ENCODE results near the gene SSR4. TPM values are rescaled to one million over a fixed set of nuclear protein-coding genes. Genes with fewer than 3 reads are reported as not detected.

Gene SSR4
- total and polyA plus RNA-seq, 2 donors (not counting 1 experiment from before 2014, with no cell fraction given) = 141 to 144 TPM

- H3K4me3 ChIP-seq (replicated peaks in 1 of 4; ENCODE audit: control extremely low read depth in 1 of 4, insufficient read depth in 1 of 4, low read depth in 3 of 4, low read length in 4 of 4) = no peak overlapping the region
- no peaks in the 10 kb centered on the region for H3K79me2 ChIP-seq (ENCODE audit: control insufficient read depth, insufficient read depth, low read length)
- no peak overlapping the region for H2AFZ ChIP-seq (ENCODE audit: low read length)
- TF ChIP-seq EZH2 (IDR thresholded peaks at IDR 0.05; ENCODE audit: low read length, missing control alignments) (no peak), CTCF (conservative IDR thresholded peaks at IDR 0.05 in 1 of 2, IDR thresholded peaks at IDR 0.05 in 1 of 2; ENCODE audit: low read depth in 1 of 2, low read length in 2 of 2) (no peak)
- no peak overlapping the region for H3K27ac ChIP-seq (ENCODE audit: insufficient read depth, low read length)
- H3K4me2 ChIP-seq (ENCODE audit: extremely low read depth, insufficient read depth, low read length) = no peak overlapping the region
- H3K36me3 ChIP-seq (ENCODE audit: control insufficient read depth, insufficient read depth, low read length) = no peaks in the 10 kb centered on the region
- H4K20me1 ChIP-seq (ENCODE audit: control insufficient read depth, extremely low read depth, insufficient read depth, low read length) = no peaks in the 10 kb centered on the region
- no peak for DNase-seq (ENCODE audit: low read depth in 2 of 2)
- peaks cover 19% of the 10 kb centered on the region for H3K27me3 ChIP-seq (ENCODE audit: control insufficient read depth, insufficient read depth, low read length)
- H3K4me1 ChIP-seq (ENCODE audit: control insufficient read depth, extremely low read depth, insufficient read depth, low read length) = no peaks in the 10 kb centered on the region
- H3K9ac ChIP-seq (ENCODE audit: insufficient read depth, low read length) = no peak overlapping the region
- no peaks in the 10 kb centered on the region for H3K9me3 ChIP-seq (ENCODE audit: control insufficient read depth, insufficient read depth, low read depth, low read length)
Observed at GRCh38 chrX:153824348-153824747, 29.9 kb downstream of the SSR4 start.

DNA sequence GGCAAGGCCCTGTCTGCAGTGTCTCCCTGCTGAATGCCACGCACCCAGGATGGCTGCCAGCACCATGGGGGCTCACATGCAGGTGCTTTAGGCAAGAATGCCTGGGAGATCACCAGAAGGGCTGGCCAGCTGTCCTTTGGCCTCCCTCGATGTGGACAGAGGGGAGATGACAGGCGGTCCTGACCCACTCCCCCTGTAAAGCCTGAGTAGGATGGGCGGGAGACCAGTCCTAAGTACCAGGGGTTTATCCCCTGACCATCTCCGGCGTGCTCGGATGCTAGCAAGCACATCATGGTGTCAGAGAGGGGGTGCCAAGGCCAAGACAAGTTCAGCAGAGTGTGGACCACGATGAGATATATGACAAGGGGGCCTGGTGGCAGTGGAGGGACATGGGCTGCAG, 30.6 kb downstream of the SSR4 start:
- no peak overlapping the region for H3K4me2 ChIP-seq (ENCODE audit: extremely low read depth, insufficient read depth, low read length)
- no peak overlapping the region for H3K4me3 ChIP-seq (replicated peaks in 1 of 4; ENCODE audit: control extremely low read depth in 1 of 4, insufficient read depth in 1 of 4, low read depth in 3 of 4, low read length in 4 of 4)
- no peak overlapping the region for H3K9ac ChIP-seq (ENCODE audit: insufficient read depth, low read length)
- no peaks in the 10 kb centered on the region for H3K4me1 ChIP-seq (ENCODE audit: control insufficient read depth, extremely low read depth, insufficient read depth, low read length)
- H3K9me3 ChIP-seq (ENCODE audit: control insufficient read depth, insufficient read depth, low read depth, low read length) = no peaks in the 10 kb centered on the region
- TF ChIP-seq EZH2 (IDR thresholded peaks at IDR 0.05; ENCODE audit: low read length, missing control alignments) (no peak), CTCF (conservative IDR thresholded peaks at IDR 0.05 in 1 of 2, IDR thresholded peaks at IDR 0.05 in 1 of 2; ENCODE audit: low read depth in 1 of 2, low read length in 2 of 2) (no peak)
- H3K36me3 ChIP-seq (ENCODE audit: control insufficient read depth, insufficient read depth, low read length) = no peaks in the 10 kb centered on the region
- H4K20me1 ChIP-seq (ENCODE audit: control insufficient read depth, extremely low read depth, insufficient read depth, low read length) = no peaks in the 10 kb centered on the region
- no peak overlapping the region for H3K27ac ChIP-seq (ENCODE audit: insufficient read depth, low read length)
- H2AFZ ChIP-seq (ENCODE audit: low read length) = no peak overlapping the region
- peaks cover 24% of the 10 kb centered on the region for H3K27me3 ChIP-seq (ENCODE audit: control insufficient read depth, insufficient read depth, low read length)
- no peak for DNase-seq (ENCODE audit: low read depth in 2 of 2)
- no peaks in the 10 kb centered on the region for H3K79me2 ChIP-seq (ENCODE audit: control insufficient read depth, insufficient read depth, low read length)

GRCh38 chrX:153827016-153827415, 32.5 kb downstream of the SSR4 start:
- DNase-seq (ENCODE audit: low read depth in 2 of 2) = no peak
- H3K4me2 ChIP-seq (ENCODE audit: extremely low read depth, insufficient read depth, low read length) = no peak overlapping the region
- peaks cover 35% of the 10 kb centered on the region for H3K27me3 ChIP-seq (ENCODE audit: control insufficient read depth, insufficient read depth, low read length)
- H3K4me1 ChIP-seq (ENCODE audit: control insufficient read depth, extremely low read depth, insufficient read depth, low read length) = no peaks in the 10 kb centered on the region
- no peaks in the 10 kb centered on the region for H3K79me2 ChIP-seq (ENCODE audit: control insufficient read depth, insufficient read depth, low read length)
- no peaks in the 10 kb centered on the region for H3K9me3 ChIP-seq (ENCODE audit: control insufficient read depth, insufficient read depth, low read depth, low read length)
- H4K20me1 ChIP-seq (ENCODE audit: control insufficient read depth, extremely low read depth, insufficient read depth, low read length) = no peaks in the 10 kb centered on the region
- H3K9ac ChIP-seq (ENCODE audit: insufficient read depth, low read length) = no peak overlapping the region
- H3K4me3 ChIP-seq (replicated peaks in 1 of 4; ENCODE audit: control extremely low read depth in 1 of 4, insufficient read depth in 1 of 4, low read depth in 3 of 4, low read length in 4 of 4) = no peak overlapping the region
- TF ChIP-seq EZH2 (IDR thresholded peaks at IDR 0.05; ENCODE audit: low read length, missing control alignments) = no peak
- TF ChIP-seq CTCF (conservative IDR thresholded peaks at IDR 0.05 in 1 of 2, IDR thresholded peaks at IDR 0.05 in 1 of 2; ENCODE audit: low read depth in 1 of 2, low read length in 2 of 2) = no peak
- no peaks in the 10 kb centered on the region for H3K36me3 ChIP-seq (ENCODE audit: control insufficient read depth, insufficient read depth, low read length)
- no peak overlapping the region for H2AFZ ChIP-seq (ENCODE audit: low read length)
- no peak overlapping the region for H3K27ac ChIP-seq (ENCODE audit: insufficient read depth, low read length)

Data from fibroblast of lung (primary cell).